GM18909 (cell line): ENCODE results near the gene ITGAL.
"Not testable (repeated sequence)": the region's sequence is repeated elsewhere in the genome, so short reads cannot be mapped to it uniquely, and the experiment has no call there.

Source experiments
- ATAC-seq: cut with Tn5 transposase; IDR thresholded peaks from one replicate; pipeline ENCODE4 v1.9.1; 2021; ENCODE audit warnings: mild to moderate bottlenecking; ENCODE audit not compliant: unreplicated experiment, poor library complexity

Gene ITGAL

GRCh38 chr16:30472328-30472942 is at the start of gene ITGAL:
ITGAL (plus strand) TSS chr16:30472742; CDS start chr16:30472838, 96 bp downstream.
- ATAC-seq: peak; percentile 55

DNA sequence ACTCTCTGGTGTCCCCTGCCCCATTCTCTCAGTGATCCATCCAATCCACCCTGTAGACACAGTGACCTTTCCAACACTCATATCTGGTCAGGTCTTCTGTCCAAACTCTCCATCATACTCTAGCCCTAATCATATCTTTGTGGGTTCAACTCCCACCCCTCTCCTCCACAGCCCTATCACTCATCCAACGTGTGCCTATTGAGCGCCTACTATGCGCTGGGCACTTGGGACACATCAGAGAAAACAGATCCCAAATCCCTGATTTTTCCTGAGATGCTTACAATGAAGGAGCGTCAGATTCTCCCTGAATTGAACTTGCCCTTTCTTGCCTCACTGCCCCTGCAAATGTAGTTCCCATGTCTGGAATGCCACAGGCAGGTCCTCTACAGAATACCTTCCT is 44.5 kb upstream of the ITGAL start:
- no peak for ATAC-seq

- ATAC-seq: peak; percentile 3
Measured at GRCh38 chr16:30429418-30429677, 43.2 kb upstream of the ITGAL start.

GRCh38 chr16:30429678-30430427 is 42.7 kb upstream of the ITGAL start, which contains the start of gene DCTPP1:
DCTPP1 (minus strand) TSS chr16:30430030; CDS start chr16:30429980, 50 bp downstream.
- ATAC-seq: peak; percentile 95

GRCh38 chr16:30430428-30430970 is 42.0 kb upstream of the ITGAL start:
- ATAC-seq: peak; percentile 10

DNA sequence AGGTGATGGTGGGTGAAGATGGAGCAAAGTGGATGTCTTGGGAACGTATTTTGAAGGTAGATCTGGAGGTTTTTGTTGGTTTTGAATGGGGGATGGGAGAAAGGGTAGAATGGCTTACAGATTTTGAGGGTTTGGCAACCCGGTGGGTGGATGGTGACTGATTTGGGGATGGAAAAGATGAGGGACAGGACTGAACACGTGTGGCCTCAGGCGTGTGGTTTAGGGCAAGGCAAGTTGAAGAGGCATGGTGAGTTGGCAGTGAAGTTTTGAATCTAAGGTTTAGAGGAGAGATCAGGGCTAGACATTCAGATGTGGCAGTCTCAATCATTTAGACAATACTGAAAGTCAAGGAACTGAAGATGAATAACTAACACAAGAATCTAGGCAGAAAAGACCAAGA is 37.7 kb upstream of the ITGAL start:
- no peak for ATAC-seq

DNA sequence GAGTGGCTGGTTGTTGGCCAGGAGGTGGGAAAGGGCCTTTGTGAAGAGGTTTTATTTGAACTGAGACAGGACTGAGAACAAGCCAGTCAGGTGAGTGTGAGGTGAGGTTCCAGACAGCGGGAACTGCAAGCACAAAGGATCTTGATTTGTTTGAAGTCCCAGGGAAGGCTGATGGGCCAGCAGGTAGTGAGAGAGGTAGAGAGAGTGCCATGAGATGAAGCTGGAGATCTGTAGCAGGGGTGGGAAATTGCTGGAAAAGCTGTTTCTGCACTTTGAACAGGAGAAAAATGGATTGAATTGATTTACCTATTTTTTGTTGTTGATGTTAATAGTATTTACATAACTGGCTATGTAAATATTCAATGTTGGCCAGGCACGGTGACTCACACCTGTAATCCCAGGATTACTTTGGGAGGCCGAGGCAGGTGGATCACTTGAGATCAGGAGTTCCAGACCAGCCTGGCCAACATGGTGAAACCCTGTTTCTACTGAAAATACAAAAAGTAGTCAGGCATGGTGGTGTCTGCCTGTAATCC is 35.0 kb upstream of the ITGAL start:
- ATAC-seq: no peak

DNA sequence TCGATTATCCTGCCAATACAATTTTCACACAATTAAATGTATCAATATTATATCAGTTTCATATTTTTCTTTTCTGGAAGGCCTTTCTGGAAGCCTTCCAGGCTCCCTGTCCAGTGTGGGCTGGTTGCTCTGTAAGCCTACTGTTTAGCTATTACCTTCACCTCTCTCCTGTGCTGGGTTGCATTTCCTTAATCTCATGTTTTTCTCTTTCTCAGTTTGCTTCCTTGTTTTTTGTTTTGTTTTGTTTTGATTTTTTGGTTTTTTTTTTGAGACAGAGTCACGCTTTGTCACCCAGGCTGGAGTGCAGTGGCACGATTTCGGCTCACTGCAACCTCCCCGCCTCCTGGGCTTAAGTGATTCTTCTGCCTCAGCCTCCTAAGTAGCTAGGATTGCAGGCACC is 33.7 kb upstream of the ITGAL start:
- no peak for ATAC-seq

DNA sequence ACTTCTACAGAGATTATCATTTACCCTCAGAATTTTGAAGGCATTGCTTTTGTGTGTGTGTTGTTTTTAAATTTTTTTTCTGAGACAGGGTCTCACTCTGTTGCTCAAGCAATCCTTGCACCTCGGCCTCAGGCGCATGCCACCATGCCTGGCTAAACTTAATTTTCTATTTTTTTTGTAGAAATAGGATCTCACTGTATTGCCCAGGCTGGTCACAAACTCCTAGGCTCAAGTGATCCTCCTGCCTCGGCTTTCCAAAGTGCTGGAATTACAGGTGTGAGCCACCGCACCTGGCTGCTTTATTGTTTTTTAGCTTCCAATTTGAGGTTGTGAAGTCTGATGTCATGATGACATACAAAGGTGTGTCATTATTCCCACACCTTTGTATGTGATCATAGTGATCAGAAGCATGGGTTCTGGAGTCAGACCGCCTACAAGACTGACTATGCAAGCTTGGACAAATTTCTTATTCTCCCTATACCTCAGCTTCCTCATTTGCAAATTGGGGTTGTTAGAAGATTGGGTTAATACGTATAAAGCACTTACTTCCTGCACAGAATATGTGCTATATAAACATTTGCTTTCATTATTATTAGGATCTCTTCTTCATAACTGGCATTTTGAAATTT is 32.7 kb upstream of the ITGAL start:
- no peak for ATAC-seq

GRCh38 chr16:30443631-30444030 is 28.9 kb upstream of the ITGAL start:
- ATAC-seq: no peak

DNA sequence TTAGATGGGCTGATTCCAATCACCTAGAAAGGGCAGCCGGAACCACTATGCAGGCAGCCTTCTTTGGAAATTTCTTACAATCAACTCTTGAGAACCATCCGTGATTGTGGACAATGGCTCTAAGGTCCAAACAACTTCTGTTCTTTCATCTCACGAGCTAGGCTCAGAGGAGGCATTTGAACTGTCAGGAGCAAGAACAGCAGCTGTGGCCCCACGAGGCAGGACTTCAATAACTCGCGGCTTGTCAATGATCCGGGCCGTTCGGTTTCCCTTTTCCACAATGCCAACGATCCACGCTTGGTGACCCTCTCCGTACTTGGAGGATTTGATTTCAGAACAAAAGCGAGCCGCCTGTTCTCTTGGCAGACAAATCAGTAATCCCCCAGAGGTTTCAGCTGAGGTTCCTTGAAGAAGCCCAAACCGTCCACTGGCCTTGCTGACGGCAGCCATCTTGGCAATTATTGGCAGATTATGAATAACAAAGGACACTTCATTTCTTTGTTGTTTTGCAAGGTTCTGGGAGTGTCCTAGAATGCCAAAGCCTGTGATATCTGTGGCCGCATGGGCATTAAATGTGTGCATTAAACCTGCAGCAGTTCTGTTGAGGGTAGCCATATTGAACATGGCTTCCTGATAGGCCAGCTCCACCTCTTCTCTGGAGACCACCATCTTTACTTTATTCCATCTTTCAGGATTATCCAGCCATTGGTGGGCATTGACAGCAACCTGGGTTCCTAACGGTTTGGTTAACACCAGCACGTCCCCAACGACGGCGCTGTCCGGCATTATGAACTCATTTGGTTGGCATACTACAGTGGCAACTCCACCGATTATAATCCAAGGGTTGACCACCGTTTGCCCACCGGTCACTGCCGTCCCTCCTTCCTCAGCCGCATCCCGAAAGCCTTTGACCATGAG is 28.1 kb upstream of the ITGAL start:
- ATAC-seq: no peak

DNA sequence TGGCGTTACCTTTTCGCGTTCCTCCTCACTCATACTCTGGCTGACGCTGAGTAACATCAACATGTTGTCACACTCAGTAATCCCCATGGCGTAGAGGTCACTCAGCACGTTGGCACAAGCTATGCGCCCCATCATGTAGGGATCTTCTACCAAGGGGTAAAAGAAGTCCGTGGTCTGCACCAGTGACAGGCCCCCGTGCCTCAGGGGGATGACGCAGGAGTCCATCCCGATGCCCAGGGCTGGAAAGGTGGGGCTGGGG is 27.5 kb upstream of the ITGAL start:
- peak; percentile 18 for ATAC-seq

- ATAC-seq: peak; percentile 81
Measured at GRCh38 chr16:30445408-30446202, 26.9 kb upstream of the ITGAL start, which contains the start of gene SEPHS2. SEPHS2 (minus strand) TSS chr16:30445874; CDS start chr16:30445727, 147 bp downstream.

- ATAC-seq: no peak
Measured at GRCh38 chr16:30446203-30446595, 26.3 kb upstream of the ITGAL start.

DNA sequence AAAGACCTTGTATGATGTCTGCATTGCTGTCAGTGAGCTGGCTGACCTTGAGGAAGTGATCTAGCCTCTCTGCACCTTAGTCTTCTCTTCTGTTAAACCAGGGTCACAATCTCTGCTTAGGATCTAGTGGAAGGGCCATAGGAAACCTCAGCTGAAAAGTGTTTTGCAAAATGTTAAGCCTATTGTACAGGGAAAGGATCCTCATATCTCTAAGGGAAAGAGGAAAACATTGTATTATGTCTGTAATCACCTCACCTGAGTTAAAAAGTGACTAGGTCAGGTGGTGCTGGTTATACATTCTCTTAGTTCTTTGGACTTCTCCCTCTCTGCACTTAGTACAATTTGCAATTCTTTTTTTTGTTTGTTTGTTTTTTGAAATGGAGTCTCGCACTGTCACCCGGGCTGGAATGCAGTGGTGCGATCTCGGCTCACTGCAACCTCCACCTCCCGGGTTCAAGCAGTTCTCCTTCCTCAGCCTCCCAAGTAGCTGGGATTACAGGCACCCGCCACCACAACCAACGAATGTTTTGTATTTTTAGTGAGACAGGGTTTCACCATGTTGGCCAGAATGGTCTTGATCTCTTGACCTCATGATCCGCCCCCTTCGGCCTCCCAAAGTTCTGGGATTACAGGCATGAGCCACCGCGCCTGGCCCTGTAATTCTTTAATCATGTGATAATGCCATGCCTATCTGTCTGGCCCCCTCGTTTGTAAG is 24.9 kb upstream of the ITGAL start:
- no peak for ATAC-seq

DNA sequence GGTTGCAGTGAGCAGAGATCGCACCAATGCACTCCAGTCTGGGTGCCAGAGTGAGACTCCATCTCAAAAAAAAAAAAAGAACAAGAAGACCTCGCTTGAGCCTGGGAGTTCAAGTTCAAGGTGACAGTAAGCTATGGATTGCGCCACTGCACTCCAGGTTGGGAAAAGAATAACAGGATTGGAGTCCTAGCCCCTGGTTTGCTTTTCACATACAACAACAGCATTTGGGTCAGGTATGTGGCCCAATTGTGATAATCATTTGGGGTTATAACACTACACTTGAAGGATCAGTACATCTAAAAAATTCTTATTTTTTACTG is 23.5 kb upstream of the ITGAL start:
- ATAC-seq: no peak

DNA sequence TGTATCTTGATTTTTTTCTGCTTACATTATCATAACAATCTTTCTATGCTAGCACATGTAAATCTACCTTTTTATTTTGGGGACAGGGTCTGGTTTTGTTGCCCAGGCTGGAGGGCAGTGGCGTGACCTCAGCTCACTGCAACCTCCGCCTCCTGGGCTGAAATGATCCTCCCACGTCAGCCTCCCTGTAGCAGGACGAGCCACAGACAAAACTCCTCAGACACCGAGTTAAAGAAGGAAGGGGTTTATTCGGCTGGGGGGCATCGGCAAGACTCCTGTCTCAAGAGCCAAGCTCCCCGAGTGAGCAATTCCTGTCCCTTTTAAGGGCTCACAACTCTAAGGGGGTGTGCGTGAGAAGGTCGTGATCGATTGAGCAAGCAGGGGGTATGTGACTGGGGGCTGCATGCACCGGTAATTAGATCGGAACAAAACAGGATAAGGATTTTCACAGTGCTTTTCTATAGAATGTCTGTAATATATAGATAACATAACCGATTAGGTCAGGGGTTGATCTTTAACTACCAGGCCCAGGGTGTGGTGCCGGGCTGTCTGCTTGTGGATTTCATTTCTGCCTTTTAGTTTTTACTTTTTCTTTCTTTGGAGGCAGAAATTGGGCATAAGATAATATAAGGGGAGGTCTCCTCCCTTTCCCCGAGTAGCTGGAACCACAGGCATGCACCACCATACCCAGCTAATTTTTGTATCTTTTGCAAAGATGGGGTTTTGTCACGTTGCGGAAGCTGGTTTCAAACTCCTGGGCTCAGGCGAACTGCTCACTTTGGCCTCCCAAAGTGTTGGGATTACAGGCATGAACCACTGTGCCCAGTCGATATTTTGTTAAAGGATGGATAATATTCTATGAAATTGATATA is 19.6 kb upstream of the ITGAL start:
- not testable (repeated sequence) for ATAC-seq

DNA sequence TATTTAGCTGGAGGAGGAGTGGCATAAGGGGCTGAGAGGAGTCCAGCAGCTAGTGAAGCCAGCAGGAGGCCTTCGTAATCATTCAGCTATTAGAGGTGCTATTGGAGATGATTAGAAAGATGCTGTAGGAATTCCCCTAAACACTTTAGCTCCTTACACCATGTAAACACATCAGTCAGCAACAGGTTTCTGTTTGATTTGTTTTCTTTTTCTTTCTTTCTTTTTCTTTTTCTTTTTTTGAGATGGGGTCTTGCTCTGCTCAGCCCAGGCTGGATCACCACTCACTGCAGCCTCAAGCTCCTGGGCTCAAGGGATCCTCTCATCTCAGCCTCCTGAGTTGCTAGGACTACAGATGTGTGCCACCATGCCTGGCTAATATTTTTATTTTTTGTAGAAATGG is 16.2 kb upstream of the ITGAL start:
- no peak for ATAC-seq
